Measurements from ENCODE around the gene TMEM151A. TPM values are rescaled to one million over a fixed set of nuclear protein-coding genes. Genes with fewer than 3 reads are reported as not detected.

Gene TMEM151A
- total RNA-seq, 6 donors from 2014 or later = 0.29 to 1.9 TPM; not detected in 4

GRCh38 chr11:66336234-66337102 lies 44.8 kb downstream of the TMEM151A start, which contains the start of gene RIN1:
Gene RIN1, minus strand, starts transcription at chr11:66336434. Its CDS starts 32 bp downstream, at chr11:66336402.
- TF ChIP-seq POLR2A (IDR thresholded peaks at IDR 0.05) = peak in 2 of 4 donors; percentile 35 to 60
- TF ChIP-seq, protein P1, sequence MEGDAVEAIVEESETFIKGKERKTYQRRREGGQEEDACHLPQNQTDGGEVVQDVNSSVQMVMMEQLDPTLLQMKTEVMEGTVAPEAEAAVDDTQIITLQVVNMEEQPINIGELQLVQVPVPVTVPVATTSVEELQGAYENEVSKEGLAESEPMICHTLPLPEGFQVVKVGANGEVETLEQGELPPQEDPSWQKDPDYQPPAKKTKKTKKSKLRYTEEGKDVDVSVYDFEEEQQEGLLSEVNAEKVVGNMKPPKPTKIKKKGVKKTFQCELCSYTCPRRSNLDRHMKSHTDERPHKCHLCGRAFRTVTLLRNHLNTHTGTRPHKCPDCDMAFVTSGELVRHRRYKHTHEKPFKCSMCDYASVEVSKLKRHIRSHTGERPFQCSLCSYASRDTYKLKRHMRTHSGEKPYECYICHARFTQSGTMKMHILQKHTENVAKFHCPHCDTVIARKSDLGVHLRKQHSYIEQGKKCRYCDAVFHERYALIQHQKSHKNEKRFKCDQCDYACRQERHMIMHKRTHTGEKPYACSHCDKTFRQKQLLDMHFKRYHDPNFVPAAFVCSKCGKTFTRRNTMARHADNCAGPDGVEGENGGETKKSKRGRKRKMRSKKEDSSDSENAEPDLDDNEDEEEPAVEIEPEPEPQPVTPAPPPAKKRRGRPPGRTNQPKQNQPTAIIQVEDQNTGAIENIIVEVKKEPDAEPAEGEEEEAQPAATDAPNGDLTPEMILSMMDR (IDR thresholded peaks at IDR 0.05) = peak in 3 of 6 experiments; percentile 16 to 42 (median 24)
- peak; percentile 64 to 70 for TF ChIP-seq POLR2AphosphoS5 (IDR thresholded peaks at IDR 0.05)
- no peak for TF ChIP-seq EP300 (IDR thresholded peaks at IDR 0.05)
- H3K27ac ChIP-seq = peak within 1 kb of the TSS; percentile 80 to 90 (median 84)

DNA sequence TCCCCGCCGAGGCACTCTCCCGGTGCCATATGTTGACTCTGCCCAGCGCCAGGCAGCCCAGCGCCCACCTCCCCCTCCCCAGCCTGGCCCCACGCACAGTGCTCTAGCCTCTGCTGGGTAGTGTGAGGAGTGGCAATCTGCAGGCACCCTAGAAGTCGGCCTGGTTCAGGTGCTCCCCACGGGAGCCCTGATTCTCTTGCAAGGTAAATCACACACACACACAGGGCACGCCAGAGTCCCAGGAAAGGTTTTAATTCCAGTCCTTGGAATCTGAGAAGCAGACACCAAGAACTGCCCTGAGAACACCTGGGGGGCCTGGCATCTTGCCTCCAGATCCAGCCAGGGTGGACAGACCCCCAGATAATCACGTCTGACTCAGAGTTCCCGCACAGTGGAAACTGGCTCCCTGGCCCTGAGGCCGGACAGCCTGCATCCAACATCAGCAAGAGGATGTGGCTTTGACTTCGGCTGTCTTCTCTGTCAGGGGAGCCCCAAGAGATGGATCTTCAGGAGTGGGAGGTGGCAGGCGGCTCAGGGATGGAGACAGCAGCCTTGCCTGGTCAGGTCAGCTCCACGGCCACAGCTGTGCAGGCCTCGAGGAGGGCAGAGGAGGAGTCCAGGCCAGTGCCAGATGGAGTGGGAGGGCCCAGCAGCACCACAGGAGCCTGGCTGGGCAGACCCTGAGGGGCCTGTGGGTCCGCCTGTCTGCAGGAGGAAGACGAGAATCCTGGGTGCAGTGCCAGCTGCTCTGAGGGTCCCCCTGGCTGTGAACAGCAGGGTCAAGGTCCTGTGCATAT lies 45.6 kb downstream of the TMEM151A start:
- H3K27ac ChIP-seq = peak overlapping the region; percentile 26 to 90 (median 84)
- H3K27me3 ChIP-seq = no peaks in the 10 kb centered on the region
- WGBS, 2 donors = 71 to 73% methylated on average over 14 to 18 of the region's 18 CpGs
- TF ChIP-seq POLR2A (IDR thresholded peaks at IDR 0.05) (no peak), POLR2AphosphoS5 (IDR thresholded peaks at IDR 0.05) (no peak), EP300 (IDR thresholded peaks at IDR 0.05) (no peak)
- TF ChIP-seq, protein P1 (IDR thresholded peaks at IDR 0.05) = no peak
- no peak overlapping the region for H3K4me3 ChIP-seq
- no peaks in the 10 kb centered on the region for H3K9me3 ChIP-seq
- ATAC-seq (ENCODE audit: low FRiP score in 2 of 2) = no peak
- H3K36me3 ChIP-seq = peaks cover 20 to 78% (median 56%) of the 10 kb centered on the region in 4 donors
- peak in 1 of 2 donors; percentile 59 for DNase-seq
- peaks cover 20 to 31% (median 26%) of the 10 kb centered on the region in 4 donors for H3K4me1 ChIP-seq

More at GRCh38 chr11:66336234-66337102, 44.8 kb downstream of the TMEM151A start, which contains the start of gene RIN1:
- peak; percentile 76 to 80 for ATAC-seq (ENCODE audit: low FRiP score in 2 of 2)
- Histone ChIP-seq H3K36me3 (peaks cover 17 to 76% (median 50%) of the 10 kb centered on the region in 4 donors), H3K4me3 (peak within 1 kb of the TSS; percentile 62 to 72 (median 68)), H3K9me3 (no peaks in the 10 kb centered on the region), H3K27me3 (no peaks in the 10 kb centered on the region), H3K4me1 (peaks cover 20 to 31% (median 26%) of the 10 kb centered on the region in 4 donors)
- DNase-seq = peak; percentile 56 to 81
- 7 to 22% methylated on average over 13 to 22 of the region's 22 CpGs for WGBS, 2 donors

- no peak for ATAC-seq (ENCODE audit: low FRiP score in 2 of 2)
- DNase-seq = peak in 1 of 2 donors; percentile 54
- no peak overlapping the region for H3K27ac ChIP-seq
- H3K4me3 ChIP-seq = no peak overlapping the region
- H3K9me3 ChIP-seq = no peaks in the 10 kb centered on the region
- H3K36me3 ChIP-seq = peaks cover 20 to 72% (median 54%) of the 10 kb centered on the region in 4 donors
- peaks cover 26 to 38% (median 30%) of the 10 kb centered on the region in 4 donors for H3K4me1 ChIP-seq
- WGBS, 2 donors = 82 to 86% methylated on average over 13 to 16 of the region's 17 CpGs
- no peak for TF ChIP-seq EP300 (IDR thresholded peaks at IDR 0.05)
- TF ChIP-seq, protein P1 (IDR thresholded peaks at IDR 0.05) = no peak
- no peak for TF ChIP-seq POLR2AphosphoS5 (IDR thresholded peaks at IDR 0.05)
- no peak for TF ChIP-seq POLR2A (IDR thresholded peaks at IDR 0.05)
- H3K27me3 ChIP-seq = no peaks in the 10 kb centered on the region
Measured at GRCh38 chr11:66338276-66339161, 46.8 kb downstream of the TMEM151A start.

DNA sequence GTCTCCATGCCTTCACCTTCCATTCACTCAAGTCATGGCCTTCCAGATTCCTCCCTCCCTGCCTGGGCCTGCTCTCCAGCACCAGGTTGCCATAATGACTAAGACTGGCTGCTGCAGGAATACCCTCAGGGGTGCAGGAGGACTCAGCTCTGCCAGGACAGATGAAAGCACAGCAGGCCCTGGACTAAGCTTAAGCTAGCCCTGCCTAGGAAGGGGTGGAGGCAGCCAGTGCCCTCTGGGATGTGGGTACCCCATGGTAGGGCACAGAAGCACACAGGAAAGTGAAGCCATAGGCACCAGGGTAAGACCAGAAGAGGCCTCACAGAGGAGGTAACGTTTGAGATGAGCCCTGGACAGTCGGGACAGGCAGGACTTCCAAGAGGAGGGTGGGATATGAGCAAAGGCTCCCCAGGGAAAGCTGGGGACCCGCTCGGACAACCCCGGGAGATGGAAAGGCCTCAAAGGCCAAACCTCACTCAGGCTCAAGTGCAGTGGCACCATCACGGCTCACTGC lies 47.5 kb downstream of the TMEM151A start:
- Histone ChIP-seq H3K4me1 (peaks cover 33 to 45% (median 37%) of the 10 kb centered on the region in 4 donors), H3K4me3 (no peak overlapping the region), H3K27ac (no peak overlapping the region), H3K27me3 (no peaks in the 10 kb centered on the region), H3K9me3 (no peaks in the 10 kb centered on the region), H3K36me3 (peaks cover 20 to 65% (median 51%) of the 10 kb centered on the region in 4 donors)
- no peak for ATAC-seq (ENCODE audit: low FRiP score in 2 of 2)
- TF ChIP-seq, protein P1 (IDR thresholded peaks at IDR 0.05) = no peak
- TF ChIP-seq EP300 (IDR thresholded peaks at IDR 0.05) (no peak), POLR2A (IDR thresholded peaks at IDR 0.05) (no peak), POLR2AphosphoS5 (IDR thresholded peaks at IDR 0.05) (no peak)
- WGBS, 2 donors = 82 to 93% methylated on average over 6 of the region's 6 CpGs
- no peak for DNase-seq
